Cerebellar nuclear complex (tissue), 1 donor: ENCODE results near the gene TWF2.

Source experiments
- DNase-seq, 2 experiments: peaks; one replicate each; lab custom pipeline; 2025; lab: John Stamatoyannopoulos, UW

TWF2 gene

GRCh38 chr3:52257911-52258310, 19.0 kb upstream of the TWF2 start:
- no peak for DNase-seq

DNA sequence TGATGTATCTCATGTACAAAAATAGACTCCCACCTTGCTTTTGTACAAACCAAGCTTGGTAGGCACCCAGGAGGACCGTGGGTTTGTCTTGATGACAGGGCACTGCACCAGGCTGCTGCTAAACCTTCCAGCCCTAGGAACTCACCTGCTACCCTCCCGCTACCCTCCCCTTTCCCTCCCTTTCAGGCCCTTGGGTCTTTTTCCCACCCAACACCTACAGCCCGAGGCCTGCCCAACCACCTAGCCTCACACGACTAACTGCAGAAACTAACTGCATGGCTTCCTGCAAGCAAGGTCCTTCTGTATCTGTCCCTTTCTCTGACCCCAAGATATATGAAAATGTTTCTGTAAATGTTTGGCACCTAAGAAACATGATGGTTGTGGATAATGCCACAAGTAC, 17.7 kb upstream of the TWF2 start:
- no peak for DNase-seq

GRCh38 chr3:52256159-52256558, 17.2 kb upstream of the TWF2 start:
- DNase-seq = no peak

DNA sequence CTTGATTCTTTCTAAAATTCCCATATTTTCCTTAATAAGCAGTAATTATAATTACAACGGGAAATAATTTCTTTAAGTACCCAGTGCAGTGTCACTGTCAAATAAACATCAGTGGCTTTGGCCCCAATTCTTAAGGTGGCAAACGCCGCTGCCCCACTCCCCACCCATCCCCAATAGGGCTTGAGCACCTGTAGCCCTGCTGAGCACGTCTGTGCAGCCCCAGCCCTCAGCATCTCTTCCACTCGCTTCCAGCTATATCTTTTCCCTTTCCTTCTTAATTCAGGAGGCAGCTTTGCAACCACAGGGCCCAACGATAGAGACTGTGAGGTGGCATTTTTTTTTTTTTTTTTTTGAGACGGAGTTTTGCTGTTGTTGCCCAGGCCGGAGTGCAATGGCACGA, 15.7 kb upstream of the TWF2 start:
- DNase-seq = no peak

GRCh38 chr3:52253314-52254304, 14.7 kb upstream of the TWF2 start:
- DNase-seq = no peak

- DNase-seq = no peak
Measured at GRCh38 chr3:52250122-52250521, 11.2 kb upstream of the TWF2 start.

- no peak for DNase-seq
Measured at GRCh38 chr3:52249683-52250082, 10.7 kb upstream of the TWF2 start.

GRCh38 chr3:52248816-52249547, 10.0 kb upstream of the TWF2 start:
- DNase-seq = peak; percentile 50 to 72

DNA sequence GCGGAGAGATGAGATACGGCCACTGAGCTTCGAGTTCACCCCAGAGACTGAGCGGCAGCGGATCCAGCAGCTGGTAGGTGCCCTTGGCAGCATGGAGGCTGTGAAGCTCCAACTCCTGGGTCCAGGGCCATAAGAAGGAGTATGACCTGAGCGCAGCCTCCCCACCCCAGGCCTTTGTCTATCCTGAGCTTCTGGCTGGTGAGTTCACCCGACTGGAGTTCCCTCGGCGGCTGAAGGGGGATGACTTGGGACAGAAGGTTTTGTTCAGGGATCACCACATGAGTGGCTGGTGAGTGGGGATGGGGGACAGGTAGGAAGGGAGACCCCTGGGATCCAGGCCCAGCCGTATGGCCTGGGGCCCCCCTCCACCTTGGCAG, 9.2 kb upstream of the TWF2 start:
- DNase-seq = no peak

GRCh38 chr3:52247409-52248164, 8.6 kb upstream of the TWF2 start:
- DNase-seq = no peak

GRCh38 chr3:52246728-52247408, 7.9 kb upstream of the TWF2 start:
- no peak for DNase-seq

GRCh38 chr3:52246264-52246620, 7.3 kb upstream of the TWF2 start:
- DNase-seq = no peak

GRCh38 chr3:52245322-52246263, 6.6 kb upstream of the TWF2 start, which contains the start of gene PPM1M:
Gene PPM1M (plus strand): TSS chr3:52245759. CDS start chr3:52245825, 66 bp downstream.
- DNase-seq = no peak

DNA sequence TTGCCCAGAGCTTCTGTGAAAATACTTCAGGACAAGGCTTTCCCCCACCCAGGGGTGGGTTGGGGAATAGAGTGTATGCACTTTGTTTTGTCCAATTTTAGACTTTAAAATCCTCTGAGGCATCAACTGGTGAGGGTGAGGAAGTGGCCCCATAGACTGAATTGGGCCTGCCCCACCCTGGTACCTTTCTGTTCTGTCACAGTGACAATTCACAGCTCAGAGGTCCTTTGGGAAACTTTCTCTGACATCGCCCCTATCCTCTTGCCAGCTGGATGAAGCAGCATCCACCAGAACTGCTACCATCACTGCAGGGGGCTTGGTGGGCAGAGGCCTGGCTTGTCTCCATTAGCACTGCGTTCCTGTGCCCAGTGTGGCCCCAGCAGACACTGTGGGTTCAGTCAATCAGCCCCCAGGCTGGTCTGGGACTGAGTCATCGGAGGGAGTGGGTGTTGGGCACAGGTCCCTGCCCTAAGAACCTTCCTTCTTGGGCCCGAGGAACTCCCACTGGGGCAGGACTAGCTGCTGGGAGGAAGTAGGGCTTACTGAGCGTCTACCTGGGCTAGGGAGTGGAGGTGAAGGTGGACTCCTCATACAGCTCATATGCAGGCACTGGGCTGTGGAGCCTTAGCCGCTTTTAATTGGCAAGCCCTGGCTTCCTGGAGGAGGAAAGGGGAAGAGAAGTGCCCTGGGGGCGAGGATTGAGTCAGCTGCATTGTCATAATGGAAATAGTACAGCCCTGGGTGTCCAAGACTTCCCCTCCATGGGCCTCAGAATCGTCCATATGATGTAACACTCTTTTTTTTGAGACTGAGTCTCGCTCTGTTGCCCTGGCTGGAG, 5.1 kb upstream of the TWF2 start:
- DNase-seq = no peak

DNA sequence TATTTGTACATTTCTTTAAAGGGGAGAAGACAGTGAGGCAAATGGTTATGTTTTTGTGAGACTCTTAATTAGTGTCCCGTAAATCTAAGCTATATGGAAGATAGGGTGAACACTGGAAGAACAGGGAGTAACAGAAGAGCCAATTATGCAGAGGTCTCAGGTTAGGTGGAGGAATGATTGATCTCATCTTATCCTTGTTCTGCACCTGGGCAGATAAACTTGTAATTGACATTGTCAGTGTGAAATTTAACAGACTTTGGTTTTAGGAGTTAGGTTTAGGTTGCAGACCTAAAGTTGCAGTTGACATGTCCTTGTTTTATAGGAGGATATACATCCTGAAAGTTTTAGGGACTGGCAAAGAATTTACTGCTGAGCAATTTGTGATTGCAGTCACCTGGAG, 3.1 kb upstream of the TWF2 start:
- DNase-seq = no peak

- DNase-seq = no peak
Measured at GRCh38 chr3:52240886-52241370, 2.0 kb upstream of the TWF2 start.

- DNase-seq = no peak
Measured at GRCh38 chr3:52240059-52240885, 1.3 kb upstream of the TWF2 start.

GRCh38 chr3:52238193-52238760, 681 bp downstream of the TWF2 start:
- no peak for DNase-seq
